Ectodermal cell (in vitro differentiated cells): ENCODE data around the gene PNPLA1.

ENCODE experiments used
- H3K27ac ChIP-seq: 2 replicates; pipeline ENCODE4 v1.7.0; 2013; ENCODE audit warnings: mild to moderate bottlenecking, low read depth, low read length; ENCODE audit not compliant: insufficient read depth, poor library complexity, severe bottlenecking
- H3K27me3 ChIP-seq: 2 replicates; pipeline ENCODE4 v1.7.0; 2013; ENCODE audit warnings: mild to moderate bottlenecking, low read length; ENCODE audit not compliant: insufficient read depth, control insufficient read depth, poor library complexity, severe bottlenecking
- H3K36me3 ChIP-seq: one replicate; pipeline ENCODE4 v1.7.0; 2013; ENCODE audit warnings: low read length; ENCODE audit not compliant: control insufficient read depth, insufficient read depth
- H3K4me1 ChIP-seq: one replicate; pipeline ENCODE4 v1.7.0; 2013; ENCODE audit warnings: low read length; ENCODE audit not compliant: control insufficient read depth, insufficient read depth
- H3K4me3 ChIP-seq: 2 replicates; pipeline ENCODE4 v1.7.0; 2013; ENCODE audit warnings: low read depth, low read length, control low read depth; ENCODE audit not compliant: insufficient read depth
- H3K9me3 ChIP-seq: 2 replicates; pipeline ENCODE4 v1.7.0; 2013; ENCODE audit warnings: mild to moderate bottlenecking, low read length, moderate library complexity; ENCODE audit not compliant: control insufficient read depth
- WGBS, 2 experiments: methylation state at CpG; one replicate each; pipeline ENCODE4 v1.1.7; 2013; ENCODE audit warnings: missing lambda C conversion rate in 2 of 2; 5-methylcytosine and 5-hydroxymethylcytosine counted together

Gene PNPLA1

GRCh38 chr6:36340306-36340617 lies 70.4 kb downstream of the PNPLA1 start:
- no peaks in the 10 kb centered on the region for H3K36me3 ChIP-seq
- H3K9me3 ChIP-seq: no peaks in the 10 kb centered on the region
- 59 to 66% methylated on average over 12 of the region's 12 CpGs for WGBS, 2 experiments
- no peak overlapping the region for H3K27ac ChIP-seq
- H3K27me3 ChIP-seq: peaks cover 13% of the 10 kb centered on the region
- H3K4me3 ChIP-seq: no peak overlapping the region
- no peaks in the 10 kb centered on the region for H3K4me1 ChIP-seq

- H3K9me3 ChIP-seq: no peaks in the 10 kb centered on the region
- 30 to 33% methylated on average over 34 of the region's 36 CpGs for WGBS, 2 experiments
- H3K4me3 ChIP-seq: no peak overlapping the region
- no peaks in the 10 kb centered on the region for H3K36me3 ChIP-seq
- no peaks in the 10 kb centered on the region for H3K4me1 ChIP-seq
- peaks cover 13% of the 10 kb centered on the region for H3K27me3 ChIP-seq
- H3K27ac ChIP-seq: no peak overlapping the region
These were observed 71.0 kb downstream of the PNPLA1 start for GRCh38 chr6:36340618-36341454.

- Histone ChIP-seq H3K4me3 (no peak overlapping the region), H3K27ac (no peak overlapping the region), H3K4me1 (no peaks in the 10 kb centered on the region), H3K27me3 (peaks cover 13% of the 10 kb centered on the region), H3K9me3 (no peaks in the 10 kb centered on the region), H3K36me3 (no peaks in the 10 kb centered on the region)
- 74 to 77% methylated on average over 5 of the region's 5 CpGs for WGBS, 2 experiments
These were observed 73.3 kb downstream of the PNPLA1 start for GRCh38 chr6:36343109-36343680.

- Histone ChIP-seq H3K27me3 (peaks cover under 1% of the 10 kb centered on the region), H3K27ac (no peak overlapping the region), H3K4me3 (no peak overlapping the region), H3K9me3 (no peaks in the 10 kb centered on the region), H3K36me3 (no peaks in the 10 kb centered on the region), H3K4me1 (no peaks in the 10 kb centered on the region)
- 90 to 93% methylated on average over 13 of the region's 13 CpGs for WGBS, 2 experiments
These were observed 76.0 kb downstream of the PNPLA1 start for GRCh38 chr6:36345681-36346466.

- H3K36me3 ChIP-seq: no peaks in the 10 kb centered on the region
- 95% methylated on average over 20 of the region's 20 CpGs for WGBS, 2 experiments
- H3K4me3 ChIP-seq: no peak overlapping the region
- H3K27me3 ChIP-seq: no peaks in the 10 kb centered on the region
- no peaks in the 10 kb centered on the region for H3K4me1 ChIP-seq
- H3K9me3 ChIP-seq: no peaks in the 10 kb centered on the region
- H3K27ac ChIP-seq: no peak overlapping the region
These were observed 76.8 kb downstream of the PNPLA1 start for GRCh38 chr6:36346486-36347273.

- no peak overlapping the region for H3K4me3 ChIP-seq
- H3K9me3 ChIP-seq: no peaks in the 10 kb centered on the region
- WGBS, 2 experiments: 92 to 95% methylated on average over 4 of the region's 4 CpGs
- no peaks in the 10 kb centered on the region for H3K27me3 ChIP-seq
- no peaks in the 10 kb centered on the region for H3K4me1 ChIP-seq
- no peaks in the 10 kb centered on the region for H3K36me3 ChIP-seq
- no peak overlapping the region for H3K27ac ChIP-seq
These were observed 77.8 kb downstream of the PNPLA1 start for GRCh38 chr6:36347621-36348020.

GRCh38 chr6:36349240-36349639 lies 79.4 kb downstream of the PNPLA1 start:
- WGBS, 2 experiments: 90 to 91% methylated on average over 4 to 6 of the region's 6 CpGs
- no peak overlapping the region for H3K4me3 ChIP-seq
- no peaks in the 10 kb centered on the region for H3K27me3 ChIP-seq
- no peaks in the 10 kb centered on the region for H3K4me1 ChIP-seq
- no peaks in the 10 kb centered on the region for H3K9me3 ChIP-seq
- H3K27ac ChIP-seq: no peak overlapping the region
- no peaks in the 10 kb centered on the region for H3K36me3 ChIP-seq

GRCh38 chr6:36350082-36350481 lies 80.2 kb downstream of the PNPLA1 start:
- Histone ChIP-seq H3K4me3 (no peak overlapping the region), H3K36me3 (no peaks in the 10 kb centered on the region), H3K27me3 (no peaks in the 10 kb centered on the region), H3K9me3 (no peaks in the 10 kb centered on the region), H3K27ac (no peak overlapping the region), H3K4me1 (no peaks in the 10 kb centered on the region)
- 91 to 95% methylated on average over 4 of the region's 4 CpGs for WGBS, 2 experiments

- Histone ChIP-seq H3K4me3 (no peak overlapping the region), H3K4me1 (no peaks in the 10 kb centered on the region), H3K36me3 (no peaks in the 10 kb centered on the region), H3K27ac (no peak overlapping the region), H3K27me3 (no peaks in the 10 kb centered on the region), H3K9me3 (no peaks in the 10 kb centered on the region)
- WGBS, 2 experiments: 92 to 93% methylated on average over 14 to 15 of the region's 15 CpGs
These were observed 81.1 kb downstream of the PNPLA1 start for GRCh38 chr6:36350681-36351571.
